B cell (primary cell): ENCODE results near the gene AKR1B15. TPM values are rescaled to one million over a fixed set of nuclear protein-coding genes. Genes with fewer than 3 reads are reported as not detected.

ENCODE experiments used
- ATAC-seq: fragments of 200-7000 bp; cut with Tn5 transposase; one replicate; pipeline ENCODE4 v1.10.0; 2021; ENCODE audit warnings: low read depth, mild to moderate bottlenecking, moderate number of reproducible peaks, moderate library complexity
- CTCF ChIA-PET: fragments of 350-600 bp; sonication (Branson Sonifier 250); formaldehyde crosslinking; loops from one replicate; lab custom pipeline; 2021; ENCODE audit warnings: antibody characterized with exemption, inconsistent platforms; lab: Charles Lee
- POLR2A ChIA-PET: fragments of 350-600 bp; sonication (Branson Sonifier 250); formaldehyde crosslinking; loops from one replicate; lab custom pipeline; 2021; ENCODE audit warnings: antibody characterized with exemption; lab: Charles Lee
- DNase-seq: peaks from one replicate; pipeline ENCODE4 v3.0.0; 2013
- H2AFZ ChIP-seq: 2 replicates; pipeline ENCODE4 v1.6.1; 2012; ENCODE audit warnings: mild to moderate bottlenecking, low read depth, low read length; ENCODE audit not compliant: insufficient read depth, poor library complexity, severe bottlenecking
- H3K27ac ChIP-seq, 2 donors: 1 replicate in 1 of 2; 2 replicates in 1 of 2; pipeline ENCODE4 v1.5.1; 2012 to 2013; ENCODE audit warnings: low read length in 2 of 2, mild to moderate bottlenecking in 2 of 2, moderate library complexity in 1 of 2
- H3K27me3 ChIP-seq, 4 experiments: fragments of 200-600 bp in 1 of 4; sonication (generic) in 1 of 4; replicated peaks in 1 of 4; 1 replicate in 2 of 4; 2 replicates in 2 of 4; pipeline versions ENCODE4 v1.6.1 to v1.7.0; 2013 to 2016; ENCODE audit warnings: low read length in 3 of 4, mild to moderate bottlenecking in 2 of 4, mixed read lengths in 1 of 4, moderate library complexity in 1 of 4; ENCODE audit not compliant: insufficient read depth in 4 of 4, control insufficient read depth in 3 of 4; ENCODE audit errors: control extremely low read depth in 1 of 4
- H3K36me3 ChIP-seq, 2 experiments: replicated peaks in 1 of 2; 1 replicate in 1 of 2; 2 replicates in 1 of 2; pipeline versions ENCODE4 v1.6.1 to v1.7.1; 2013; ENCODE audit warnings: low read length in 1 of 2; ENCODE audit not compliant: insufficient read depth in 2 of 2, control insufficient read depth in 1 of 2; ENCODE audit errors: control extremely low read depth in 1 of 2, extremely low read depth in 1 of 2
- H3K4me1 ChIP-seq, 2 donors: fragments of 200-600 bp in 1 of 2; sonication (generic) in 1 of 2; 1 replicate in 1 of 2; 2 replicates in 1 of 2; pipeline versions ENCODE4 v1.5.1 to v1.6.1; 2013 to 2017; ENCODE audit warnings: low read length in 2 of 2; ENCODE audit not compliant: control insufficient read depth in 2 of 2, insufficient read depth in 2 of 2
- H3K4me2 ChIP-seq: replicated peaks from 2 replicates; pipeline ENCODE3; 2012; ENCODE audit warnings: mild to moderate bottlenecking, low read depth, low read length; ENCODE audit not compliant: poor library complexity, severe bottlenecking
- H3K4me3 ChIP-seq, 5 experiments: fragments of 200-600 bp in 1 of 5; sonication (generic) in 1 of 5; 1 replicate in 3 of 5; 2 replicates in 2 of 5; pipeline versions ENCODE4 v1.5.1 to v1.7.0; 2011 to 2016; ENCODE audit warnings: low read length in 4 of 5, mild to moderate bottlenecking in 4 of 5, low read depth in 2 of 5, control low read depth in 1 of 5, moderate library complexity in 1 of 5; ENCODE audit not compliant: insufficient read depth in 1 of 5; ENCODE audit errors: control extremely low read depth in 1 of 5, extremely low read depth in 1 of 5
- H3K79me2 ChIP-seq: fragments of 200-600 bp; sonication (generic); one replicate; pipeline ENCODE4 v1.6.0; 2016; ENCODE audit warnings: low read length; ENCODE audit not compliant: control insufficient read depth, insufficient read depth
- H3K9ac ChIP-seq: fragments of 200-600 bp; sonication (generic); 2 replicates; pipeline ENCODE4 v1.6.1; 2017; ENCODE audit warnings: mild to moderate bottlenecking, low read length, moderate library complexity
- H3K9me3 ChIP-seq, 3 donors: one replicate each; pipeline versions ENCODE4 v1.6.1 to v1.7.1; 2013; ENCODE audit warnings: low read length in 2 of 3; ENCODE audit not compliant: control insufficient read depth in 2 of 3, insufficient read depth in 1 of 3; ENCODE audit errors: control extremely low read depth in 1 of 3
- H4K20me1 ChIP-seq: 2 replicates; pipeline ENCODE4 v1.6.0; 2012; ENCODE audit warnings: mild to moderate bottlenecking, low read length; ENCODE audit not compliant: insufficient read depth, control insufficient read depth, poor library complexity, severe bottlenecking
- H3K27ac Mint-ChIP-seq: one replicate; pipeline ENCODE4 v1.8.0; 2021; ENCODE audit warnings: mixed read lengths
- H3K27me3 Mint-ChIP-seq: one replicate; pipeline ENCODE4 v1.8.0; 2021; ENCODE audit warnings: mixed read lengths
- H3K4me1 Mint-ChIP-seq: one replicate; pipeline ENCODE4 v1.8.0; 2021; ENCODE audit warnings: mixed read lengths
- H3K4me3 Mint-ChIP-seq: one replicate; pipeline ENCODE4 v1.8.0; 2021; ENCODE audit warnings: mixed read lengths
- H3K9me3 Mint-ChIP-seq: one replicate; pipeline ENCODE4 v1.8.0; 2022; ENCODE audit warnings: mixed read lengths; ENCODE audit not compliant: insufficient read depth
- EZH2 ChIP-seq: IDR thresholded peaks from 2 replicates; pipeline ENCODE4 v1.6.1; 2012; ENCODE audit warnings: borderline replicate concordance, low read depth, mild to moderate bottlenecking, moderate library complexity, low read length; ENCODE audit not compliant: insufficient read depth, poor library complexity, severe bottlenecking
- WGBS: methylation state at CpG from one replicate; pipeline ENCODE4 v1.1.5; 2013; ENCODE audit warnings: missing lambda C conversion rate; ENCODE audit not compliant: insufficient coverage; 5-methylcytosine and 5-hydroxymethylcytosine counted together
- intact Hi-C: fragments of 100-400 bp; cut with micrococcal nuclease; formaldehyde crosslinking; loops from one replicate; pipeline ENCODE4 v1.10.0; 2022
- polyA plus RNA-seq: library from polyadenylated mRNA; depleted of rRNA; stranded (reverse); fragments of >200 nt; gene quantifications from 2 replicates; pipeline ENCODE4 v1.2.3, GENCODE V29; 2012
- total RNA-seq, 2 donors: library from RNA; stranded (reverse); fragments of 120-200 nt in 1 of 2; gene quantifications; 1 replicate in 1 of 2; 2 replicates in 1 of 2; pipeline versions ENCODE4 v1.2.3 to v1.2.4, GENCODE V29; 2013 to 2022
- TF ChIP-seq, protein P1 (sequence below): fragments of 200-600 bp; IDR thresholded peaks from one replicate; pipeline ENCODE4 v1.8.0; 2022; ENCODE audit warnings: antibody characterized with exemption, mild to moderate bottlenecking

The AKR1B15 gene
- total and polyA plus RNA-seq, 2 donors (not counting 1 experiment from before 2014, with no cell fraction given) = not detected

DNA sequence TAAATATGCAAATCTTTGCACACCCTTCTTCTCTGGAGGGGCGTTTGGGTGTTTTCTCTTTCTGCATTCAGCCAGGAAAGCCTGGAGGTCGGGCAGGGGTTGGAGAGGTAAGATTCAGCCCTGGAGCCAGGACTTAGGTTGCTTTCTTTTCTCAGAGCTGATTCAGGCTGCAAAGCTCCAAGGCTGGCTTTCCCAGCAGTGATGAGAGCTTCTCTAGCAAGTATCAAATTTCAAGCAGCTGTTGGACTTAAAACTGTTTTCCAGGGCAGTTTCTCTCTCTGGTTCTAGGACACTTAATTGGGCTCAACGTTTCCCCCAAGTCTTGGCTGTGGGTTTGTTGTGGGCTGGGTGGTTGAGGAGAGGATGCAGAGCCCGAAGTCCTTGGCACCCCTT, 20.9 kb upstream of the AKR1B15 start:
- CTCF ChIA-PET = no interaction called here
- Mint-ChIP-seq H3K27me3 (peaks cover 24% of the 10 kb centered on the region), H3K9me3 (no peaks in the 10 kb centered on the region), H3K27ac (no peak overlapping the region), H3K4me1 (no peaks in the 10 kb centered on the region), H3K4me3 (no peak overlapping the region)
- Histone ChIP-seq H3K27me3 (no peaks in the 10 kb centered on the region), H3K4me1 (no peaks in the 10 kb centered on the region), H3K4me2 (no peak overlapping the region), H4K20me1 (no peaks in the 10 kb centered on the region), H3K79me2 (no peaks in the 10 kb centered on the region), H2AFZ (no peak overlapping the region), H3K27ac (no peak overlapping the region), H3K9ac (no peak overlapping the region), H3K9me3 (no peaks in the 10 kb centered on the region), H3K36me3 (no peaks in the 10 kb centered on the region), H3K4me3 (no peak overlapping the region)
- 60% methylated on average over 4 of the region's 4 CpGs for WGBS
- no peak for ATAC-seq
- DNase-seq = no peak
- POLR2A ChIA-PET = no interaction called here
- TF ChIP-seq EZH2 = no peak
- TF ChIP-seq, protein P1, sequence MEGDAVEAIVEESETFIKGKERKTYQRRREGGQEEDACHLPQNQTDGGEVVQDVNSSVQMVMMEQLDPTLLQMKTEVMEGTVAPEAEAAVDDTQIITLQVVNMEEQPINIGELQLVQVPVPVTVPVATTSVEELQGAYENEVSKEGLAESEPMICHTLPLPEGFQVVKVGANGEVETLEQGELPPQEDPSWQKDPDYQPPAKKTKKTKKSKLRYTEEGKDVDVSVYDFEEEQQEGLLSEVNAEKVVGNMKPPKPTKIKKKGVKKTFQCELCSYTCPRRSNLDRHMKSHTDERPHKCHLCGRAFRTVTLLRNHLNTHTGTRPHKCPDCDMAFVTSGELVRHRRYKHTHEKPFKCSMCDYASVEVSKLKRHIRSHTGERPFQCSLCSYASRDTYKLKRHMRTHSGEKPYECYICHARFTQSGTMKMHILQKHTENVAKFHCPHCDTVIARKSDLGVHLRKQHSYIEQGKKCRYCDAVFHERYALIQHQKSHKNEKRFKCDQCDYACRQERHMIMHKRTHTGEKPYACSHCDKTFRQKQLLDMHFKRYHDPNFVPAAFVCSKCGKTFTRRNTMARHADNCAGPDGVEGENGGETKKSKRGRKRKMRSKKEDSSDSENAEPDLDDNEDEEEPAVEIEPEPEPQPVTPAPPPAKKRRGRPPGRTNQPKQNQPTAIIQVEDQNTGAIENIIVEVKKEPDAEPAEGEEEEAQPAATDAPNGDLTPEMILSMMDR = no peak
- intact Hi-C loops = no loop called here

DNA sequence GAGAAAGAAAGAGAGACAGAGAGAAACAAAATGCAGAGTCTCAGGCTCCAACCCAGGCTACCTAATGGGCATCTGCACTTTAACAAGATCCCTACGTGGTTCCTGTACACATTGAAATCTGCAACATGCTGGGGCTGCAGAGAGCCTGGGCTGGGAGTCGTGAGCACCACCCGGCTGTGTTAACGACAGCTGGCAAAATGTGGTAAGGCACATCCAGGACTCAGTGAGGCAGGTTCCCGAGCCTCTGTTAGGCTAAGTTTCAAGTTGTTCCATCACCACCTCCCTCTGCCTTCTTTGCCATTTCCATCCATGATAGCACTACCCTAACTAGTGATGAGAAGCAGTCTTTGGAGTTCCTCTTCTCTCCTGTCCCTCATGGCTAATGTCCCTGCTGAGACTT, 20.2 kb upstream of the AKR1B15 start:
- H3K27ac ChIP-seq = no peak overlapping the region

More for the DNA sequence above, 20.2 kb upstream of the AKR1B15 start:
- H3K4me1 ChIP-seq = no peaks in the 10 kb centered on the region
- POLR2A ChIA-PET = no interaction called here
- ATAC-seq = no peak
- H4K20me1 ChIP-seq = no peaks in the 10 kb centered on the region
- no peaks in the 10 kb centered on the region for H3K36me3 ChIP-seq
- no peak overlapping the region for H3K4me2 ChIP-seq
- peaks cover 22% of the 10 kb centered on the region for H3K27me3 Mint-ChIP-seq
- no peak overlapping the region for H3K4me3 ChIP-seq
- no peak overlapping the region for H3K27ac Mint-ChIP-seq
- 91% methylated on average over 5 of the region's 5 CpGs for WGBS
- H3K79me2 ChIP-seq = no peaks in the 10 kb centered on the region
- no peaks in the 10 kb centered on the region for H3K9me3 Mint-ChIP-seq
- TF ChIP-seq EZH2 = no peak
- TF ChIP-seq, protein P1 = no peak
- H3K9me3 ChIP-seq = no peaks in the 10 kb centered on the region
- no peak overlapping the region for H2AFZ ChIP-seq
- no peak overlapping the region for H3K9ac ChIP-seq
- intact Hi-C loops = no loop called here
- no peaks in the 10 kb centered on the region for H3K4me1 Mint-ChIP-seq
- no peak for DNase-seq
- CTCF ChIA-PET = no interaction called here
- no peak overlapping the region for H3K4me3 Mint-ChIP-seq
- no peaks in the 10 kb centered on the region for H3K27me3 ChIP-seq
